ENCODE results near the gene OTX1. TPM values are rescaled to one million over a fixed set of nuclear protein-coding genes. Genes with fewer than 3 reads are reported as not detected.

OTX1 gene
- total RNA-seq, 1 donor from 2014 or later, result 0.33 TPM

DNA sequence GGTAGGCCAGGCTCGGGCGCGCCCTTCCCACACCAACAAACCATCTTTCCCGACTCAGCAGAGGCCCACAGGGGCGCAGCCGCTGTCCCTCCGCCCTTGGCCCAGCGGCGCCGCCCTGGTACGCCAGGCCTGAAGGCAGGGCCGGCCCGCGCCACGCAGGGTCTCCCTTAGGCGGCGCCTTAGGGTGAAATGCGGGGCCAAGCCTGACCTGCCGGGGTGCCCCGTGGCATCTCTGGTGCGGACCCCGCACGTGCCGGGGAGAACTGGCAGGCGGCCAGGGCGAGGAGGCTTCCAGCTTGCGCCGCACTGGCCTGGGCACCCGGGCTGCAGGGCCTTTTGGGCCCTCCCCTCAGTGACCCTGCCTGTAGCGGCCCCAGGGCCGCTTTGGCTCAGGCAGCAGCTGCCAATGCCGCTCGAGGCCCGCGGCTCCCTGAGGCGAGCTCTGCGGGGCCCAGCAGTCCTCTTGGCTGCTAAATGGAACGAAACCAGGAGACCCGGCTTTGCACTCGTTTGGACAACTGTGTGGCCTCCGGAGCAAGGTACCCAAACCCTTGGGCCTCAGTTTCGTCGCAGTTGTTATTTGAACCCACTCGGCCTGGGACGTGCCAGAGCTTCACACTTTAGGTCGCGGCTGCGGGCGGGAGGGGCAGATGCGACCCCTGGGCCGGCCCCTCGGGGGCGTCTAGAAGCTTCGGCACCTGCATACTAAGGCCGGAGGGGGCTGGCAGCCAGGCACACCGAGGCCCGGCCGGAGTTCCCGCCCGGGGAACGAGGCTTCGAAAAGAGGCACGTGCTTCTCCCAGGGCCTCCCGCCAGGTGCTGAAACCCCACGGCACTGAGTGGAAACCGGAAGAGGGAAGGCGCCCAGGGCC lies 8.5 kb downstream of the OTX1 start:
- H3K36me3 Mint-ChIP-seq (ENCODE audit: low read depth, unreplicated experiment), result peaks cover 17% of the 10 kb centered on the region
- H3K27me3 Mint-ChIP-seq (ENCODE audit: unreplicated experiment), result peaks cover 43% of the 10 kb centered on the region
- H3K27ac Mint-ChIP-seq (ENCODE audit: unreplicated experiment), result no peak overlapping the region
- peak overlapping the region; percentile 74 for H3K4me3 Mint-ChIP-seq (ENCODE audit: unreplicated experiment)
- H3K4me1 Mint-ChIP-seq (ENCODE audit: unreplicated experiment), result peaks cover 38% of the 10 kb centered on the region
- DNase-seq (ENCODE audit: low spot score), result peak; percentile 49
- TF ChIP-seq CTCF (IDR thresholded peaks at IDR 0.05; ENCODE audit: unreplicated experiment), result no peak
- no peaks in the 10 kb centered on the region for H3K9me3 Mint-ChIP-seq (ENCODE audit: unreplicated experiment)

GRCh38 chr2:63059793-63060471 lies 9.3 kb downstream of the OTX1 start:
- Mint-ChIP-seq H3K36me3 (ENCODE audit: low read depth, unreplicated experiment) (peaks cover 17% of the 10 kb centered on the region), H3K4me1 (ENCODE audit: unreplicated experiment) (peaks cover 32% of the 10 kb centered on the region), H3K27ac (ENCODE audit: unreplicated experiment) (peak overlapping the region; percentile 55), H3K27me3 (ENCODE audit: unreplicated experiment) (peaks cover 35% of the 10 kb centered on the region), H3K4me3 (ENCODE audit: unreplicated experiment) (peak overlapping the region; percentile 56), H3K9me3 (ENCODE audit: unreplicated experiment) (no peaks in the 10 kb centered on the region)
- TF ChIP-seq CTCF (IDR thresholded peaks at IDR 0.05; ENCODE audit: unreplicated experiment), result no peak
- DNase-seq (ENCODE audit: low spot score), result no peak

DNA sequence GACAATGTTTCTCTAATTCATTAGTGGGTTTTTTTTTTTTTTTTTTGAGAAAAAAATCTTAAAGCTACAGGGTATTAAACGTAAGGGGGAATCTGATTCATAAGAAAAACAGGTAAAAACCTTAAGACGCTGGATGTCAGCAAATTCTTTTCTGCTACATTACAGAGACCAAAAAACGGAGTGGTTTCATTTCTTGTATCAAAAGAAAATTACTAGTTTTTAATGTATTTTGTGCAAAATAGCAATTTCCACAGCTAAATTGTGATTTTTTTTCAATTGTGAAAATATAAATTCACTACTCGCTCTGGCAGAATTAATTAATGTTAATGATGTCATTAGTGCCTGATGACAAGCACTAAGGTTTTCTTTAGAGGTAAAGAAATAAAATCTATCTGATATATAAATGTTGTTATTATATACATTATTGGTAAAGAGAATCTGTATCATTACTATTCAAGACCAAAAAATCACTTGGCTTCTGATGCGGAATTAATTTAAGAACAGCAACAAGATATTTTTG lies 9.9 kb downstream of the OTX1 start:
- Mint-ChIP-seq H3K9me3 (ENCODE audit: unreplicated experiment) (no peaks in the 10 kb centered on the region), H3K4me1 (ENCODE audit: unreplicated experiment) (peaks cover 31% of the 10 kb centered on the region), H3K27me3 (ENCODE audit: unreplicated experiment) (peaks cover 32% of the 10 kb centered on the region), H3K27ac (ENCODE audit: unreplicated experiment) (no peak overlapping the region), H3K4me3 (ENCODE audit: unreplicated experiment) (peak overlapping the region; percentile 56), H3K36me3 (ENCODE audit: low read depth, unreplicated experiment) (peaks cover 17% of the 10 kb centered on the region)
- DNase-seq (ENCODE audit: low spot score), result no peak
- TF ChIP-seq CTCF (IDR thresholded peaks at IDR 0.05; ENCODE audit: unreplicated experiment), result no peak

DNA sequence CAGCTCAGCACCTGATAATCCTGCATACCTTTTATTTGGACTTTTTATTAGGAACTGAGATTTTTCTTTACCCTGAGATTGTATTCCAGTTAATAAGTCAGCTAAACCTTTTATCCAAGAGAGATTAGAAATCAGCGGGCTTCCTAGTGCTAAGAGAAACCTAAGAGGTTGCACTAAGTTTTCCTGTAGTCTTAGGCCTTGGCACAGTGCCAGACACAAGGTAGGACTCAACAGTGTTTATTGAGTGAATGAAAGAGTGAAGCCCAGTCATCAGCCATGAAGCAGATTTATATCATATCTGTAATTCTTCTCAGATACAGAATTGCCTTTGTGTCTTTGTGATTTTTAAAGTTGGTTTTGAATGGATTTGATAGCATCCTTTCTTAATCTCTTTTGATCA lies 13.6 kb downstream of the OTX1 start:
- peaks cover 10% of the 10 kb centered on the region for H3K27me3 Mint-ChIP-seq (ENCODE audit: unreplicated experiment)
- no peak overlapping the region for H3K4me3 Mint-ChIP-seq (ENCODE audit: unreplicated experiment)
- no peak for TF ChIP-seq CTCF (IDR thresholded peaks at IDR 0.05; ENCODE audit: unreplicated experiment)
- peaks cover 4% of the 10 kb centered on the region for H3K4me1 Mint-ChIP-seq (ENCODE audit: unreplicated experiment)
- DNase-seq (ENCODE audit: low spot score), result no peak
- no peaks in the 10 kb centered on the region for H3K9me3 Mint-ChIP-seq (ENCODE audit: unreplicated experiment)
- H3K36me3 Mint-ChIP-seq (ENCODE audit: low read depth, unreplicated experiment), result peaks cover 5% of the 10 kb centered on the region
- H3K27ac Mint-ChIP-seq (ENCODE audit: unreplicated experiment), result no peak overlapping the region
